GM21367 (cell line): ENCODE data around the gene FBH1.
"Not testable (repeated sequence)": the region's sequence is repeated elsewhere in the genome, so short reads cannot be mapped to it uniquely, and the experiment has no call there.

Source experiments
- ATAC-seq: cut with Tn5 transposase; IDR thresholded peaks from one replicate; pipeline ENCODE4 v1.9.1; 2021; ENCODE audit not compliant: unreplicated experiment

Gene FBH1

GRCh38 chr10:5938291-5938690 lies 48.2 kb downstream of the FBH1 start:
- no peak for ATAC-seq

GRCh38 chr10:5940807-5941218 lies 50.8 kb downstream of the FBH1 start:
- no peak for ATAC-seq

- ATAC-seq, result no peak
Observed at GRCh38 chr10:5941579-5941978, 51.5 kb downstream of the FBH1 start.

GRCh38 chr10:5942001-5942400 lies 52.0 kb downstream of the FBH1 start:
- no peak for ATAC-seq

- ATAC-seq, result no peak
Observed at GRCh38 chr10:5942474-5942873, 52.4 kb downstream of the FBH1 start.

- ATAC-seq, result no peak
Observed at GRCh38 chr10:5943536-5943935, 53.5 kb downstream of the FBH1 start.

GRCh38 chr10:5944389-5945189 lies 54.5 kb downstream of the FBH1 start:
- ATAC-seq, result no peak

- ATAC-seq, result no peak
Observed at GRCh38 chr10:5945190-5945509, 55.1 kb downstream of the FBH1 start.

- no peak for ATAC-seq
Observed at GRCh38 chr10:5945561-5946418, 55.7 kb downstream of the FBH1 start.

- not testable (repeated sequence) for ATAC-seq
Observed at GRCh38 chr10:5946419-5946775, 56.4 kb downstream of the FBH1 start.

- no peak for ATAC-seq
Observed at GRCh38 chr10:5946786-5947185, 56.7 kb downstream of the FBH1 start.

- no peak for ATAC-seq
Observed at GRCh38 chr10:5947471-5948207, 57.6 kb downstream of the FBH1 start.

GRCh38 chr10:5948208-5948585 lies 58.2 kb downstream of the FBH1 start:
- no peak for ATAC-seq

- ATAC-seq, result no peak
Observed at GRCh38 chr10:5949009-5949759, 59.1 kb downstream of the FBH1 start.

GRCh38 chr10:5951167-5951711 lies 61.2 kb downstream of the FBH1 start:
- no peak for ATAC-seq

- ATAC-seq, result no peak
Observed at GRCh38 chr10:5951721-5952407, 61.8 kb downstream of the FBH1 start.

- ATAC-seq, result no peak
Observed at GRCh38 chr10:5952731-5953385, 62.8 kb downstream of the FBH1 start.

GRCh38 chr10:5953676-5954075 lies 63.6 kb downstream of the FBH1 start:
- no peak for ATAC-seq

GRCh38 chr10:5956146-5956936 lies 66.3 kb downstream of the FBH1 start:
- ATAC-seq, result no peak
